HT1080 (cell line): Measurements from ENCODE around the gene INPP5K. TPM values are rescaled to one million over a fixed set of nuclear protein-coding genes. Genes with fewer than 3 reads are reported as not detected.
A peak's percentile ranks its signal among the peaks of the same experiment; 100 is the strongest.

Source experiments
- DNase-seq: peaks from one replicate; pipeline ENCODE4 v3.0.0-alpha.2; 2015; ENCODE audit warnings: low read depth
- total RNA-seq: library from RNA; depleted of rRNA; stranded (reverse); fragments of >200 nt; shearing (Covaris generic); gene quantifications from 2 replicates; pipeline ENCODE4 v1.2.3, GENCODE V29; 2014

Gene INPP5K
- total RNA-seq, 1 experiment from 2014 or later = 46.9 TPM

GRCh38 chr17:1506649-1507267 is 9.7 kb downstream of the INPP5K start:
- no peak for DNase-seq

GRCh38 chr17:1505586-1505985 is 10.8 kb downstream of the INPP5K start:
- DNase-seq = no peak

GRCh38 chr17:1504866-1505265 is 11.5 kb downstream of the INPP5K start:
- DNase-seq = no peak

GRCh38 chr17:1503699-1504098 is 12.7 kb downstream of the INPP5K start:
- no peak for DNase-seq

GRCh38 chr17:1498869-1499268 is 17.5 kb downstream of the INPP5K start:
- peak; percentile 46 for DNase-seq

GRCh38 chr17:1498233-1498632 is 18.2 kb downstream of the INPP5K start:
- DNase-seq = no peak

- no peak for DNase-seq
Observed at GRCh38 chr17:1497831-1498230, 18.6 kb downstream of the INPP5K start.

- DNase-seq = no peak
Observed at GRCh38 chr17:1496869-1497268, 19.5 kb downstream of the INPP5K start.

GRCh38 chr17:1495265-1495989 is 21.0 kb downstream of the INPP5K start:
- DNase-seq = no peak

- DNase-seq = no peak
Observed at GRCh38 chr17:1494736-1495253, 21.6 kb downstream of the INPP5K start.

GRCh38 chr17:1494203-1494602 is 22.2 kb downstream of the INPP5K start:
- no peak for DNase-seq

GRCh38 chr17:1493291-1493980 is 23.0 kb downstream of the INPP5K start:
- no peak for DNase-seq

- DNase-seq = no peak
Observed at GRCh38 chr17:1492249-1493206, 23.9 kb downstream of the INPP5K start, which contains the start of gene MYO1C. TSS of gene MYO1C (minus strand) at chr17:1492686. CDS start at chr17:1492487, 199 bp downstream.

GRCh38 chr17:1491443-1492248 is 24.8 kb downstream of the INPP5K start:
- no peak for DNase-seq

GRCh38 chr17:1490643-1491442 is 25.6 kb downstream of the INPP5K start:
- peak; percentile 32 for DNase-seq

GRCh38 chr17:1488826-1489270 is 27.6 kb downstream of the INPP5K start:
- no peak for DNase-seq

GRCh38 chr17:1487939-1488825 is 28.2 kb downstream of the INPP5K start:
- peak; percentile 55 for DNase-seq
